A549 (cell line): ENCODE data around the gene DTX4. TPM values are rescaled to one million over a fixed set of nuclear protein-coding genes. Genes with fewer than 3 reads are reported as not detected.

ENCODE experiments used
- ATAC-seq, 2 experiments: fragments of 200-7000 bp in 1 of 2; fragments of >200 bp in 1 of 2; cut with Nextera tagmentation in 1 of 2; cut with Tn5 transposase in 1 of 2; 3 replicates each; pipeline versions ENCODE4 v1.8.0 to v1.9.1; 2018 to 2020; ENCODE audit warnings: mild to moderate bottlenecking in 1 of 2, moderate library complexity in 1 of 2
- CTCF ChIA-PET: fragments of 300-600 bp; sonication (Branson Sonifier 250); formaldehyde crosslinking; extraction: SDS; loops from one replicate; lab custom pipeline; 2021; ENCODE audit warnings: antibody characterized with exemption, inconsistent platforms; lab: Yijun Ruan, JAX
- POLR2A ChIA-PET: fragments of 350-600 bp; formaldehyde crosslinking; extraction: SDS; loops from one replicate; lab custom pipeline; 2021; ENCODE audit warnings: antibody characterized with exemption, inconsistent platforms; lab: Yijun Ruan, JAX
- DNase-seq, 2 experiments: peaks; one replicate each; pipeline versions ENCODE4 v3.0.0 to v3.0.0-alpha.2; 2011 to 2016; ENCODE audit warnings: low read depth in 1 of 2, low spot score in 1 of 2
- FAIRE-seq: peaks from 2 replicates; lab custom pipeline; 2011; peaks lifted over from hg19 to GRCh38; lab: Jason Lieb, UNC
- H3K27ac ChIP-seq, 2 experiments: fragments of >200 bp; sonication (Bioruptor Twin); formaldehyde crosslinking; 3 replicates each; pipeline ENCODE4 v1.5.1; 2016 to 2017
- H3K4me1 ChIP-seq: fragments of >200 bp; sonication (Bioruptor Twin); formaldehyde crosslinking; 3 replicates; pipeline ENCODE4 v1.6.1; 2016
- H3K4me2 ChIP-seq: fragments of >200 bp; sonication (Bioruptor Twin); formaldehyde crosslinking; 3 replicates; pipeline ENCODE4 v1.6.1; 2016
- H3K4me3 ChIP-seq: fragments of >200 bp; sonication (Bioruptor Twin); formaldehyde crosslinking; 3 replicates; pipeline ENCODE4 v1.5.1; 2016
- H3K9me3 ChIP-seq: fragments of >200 bp; sonication (Bioruptor Twin); formaldehyde crosslinking; 3 replicates; pipeline ENCODE4 v1.6.1; 2016
- CBX8 ChIP-seq: fragments of 200-600 bp; sonication (generic); IDR thresholded peaks from 2 replicates; pipeline ENCODE4 v1.6.1; 2016
- ESRRA ChIP-seq: fragments of 150-350 bp; IDR thresholded peaks from 2 replicates; pipeline ENCODE4 v1.6.1; 2014; ENCODE audit warnings: mild to moderate bottlenecking, low read length, borderline replicate concordance
- GATA3 ChIP-seq: IDR thresholded peaks from 2 replicates; pipeline ENCODE4 v1.6.1; 2012; ENCODE audit warnings: borderline replicate concordance
- HOXB13 ChIP-seq: fragments of 250-450 bp; sonication (Bioruptor Pico); IDR thresholded peaks from 2 replicates; pipeline ENCODE4 v1.5.0; 2020; ENCODE audit warnings: low read depth, mild to moderate bottlenecking, moderate library complexity
- HOXB5 ChIP-seq: fragments of 250-450 bp; sonication (Bioruptor Pico); IDR thresholded peaks from 2 replicates; pipeline ENCODE4 v1.5.0; 2020; ENCODE audit warnings: mild to moderate bottlenecking, moderate library complexity
- NR3C1 ChIP-seq: fragments of >200 bp; sonication (Bioruptor Twin); formaldehyde crosslinking; IDR thresholded peaks from 3 replicates; pipeline ENCODE4 v1.6.1; 2017
- RAD21 ChIP-seq, 2 experiments: fragments of >200 bp in 1 of 2; sonication (Bioruptor Twin) in 1 of 2; formaldehyde crosslinking in 1 of 2; IDR thresholded peaks in 1 of 2; conservative IDR thresholded peaks in 1 of 2; 2 replicates in 1 of 2; 3 replicates in 1 of 2; pipeline ENCODE4 v1.6.1; 2012 to 2018; ENCODE audit warnings: inconsistent platforms in 1 of 2
- RNF2 ChIP-seq: fragments of 200-600 bp; sonication (generic); IDR thresholded peaks from 2 replicates; pipeline ENCODE4 v1.6.1; 2016; ENCODE audit warnings: low read depth, mild to moderate bottlenecking, antibody characterized with exemption, moderate library complexity, borderline replicate concordance
- SMC3 ChIP-seq: fragments of >200 bp; sonication (Bioruptor Twin); formaldehyde crosslinking; IDR thresholded peaks from 3 replicates; pipeline ENCODE4 v1.6.1; 2018; ENCODE audit warnings: inconsistent platforms
- ZC3H11A ChIP-seq: fragments of 450-650 bp; IDR thresholded peaks from 2 replicates; pipeline ENCODE4 v1.6.1; 2014; ENCODE audit warnings: antibody characterized with exemption, mild to moderate bottlenecking
- ZFP36 ChIP-seq: fragments of 450-650 bp; IDR thresholded peaks from 2 replicates; pipeline ENCODE4 v1.6.1; 2014; ENCODE audit warnings: borderline replicate concordance; ENCODE audit not compliant: partially characterized antibody
- WGBS: methylation state at CpG from one replicate; pipeline ENCODE4 v1.1.6; 2017; ENCODE audit errors: missing lambda C conversion rate; 5-methylcytosine and 5-hydroxymethylcytosine counted together
- polyA plus RNA-seq, 4 experiments: library from polyadenylated mRNA; depleted of rRNA in 3 of 4; stranded (reverse); fragments of >200 nt; fragmentation: RNase III in 1 of 4; extraction: RNeasy Plus Mini Kit Qiagen cat#74134 plus additional on column Dnase treatment in 1 of 4; gene quantifications; 2 replicates in 3 of 4; 3 replicates in 1 of 4; pipeline ENCODE4 v1.2.3, GENCODE V29; 2011 to 2017
- TF ChIP-seq, protein P1 (sequence below): fragments of 200-600 bp; sonication (generic); IDR thresholded peaks from 2 replicates; pipeline ENCODE4 v1.6.1; 2016; ENCODE audit warnings: antibody characterized with exemption, mild to moderate bottlenecking, moderate library complexity
- TF ChIP-seq, protein P2 (sequence below): fragments of >200 bp; sonication (Bioruptor Twin); formaldehyde crosslinking; IDR thresholded peaks from 2 replicates; pipeline ENCODE4 v1.6.1; 2016
- TF ChIP-seq, protein P3 (sequence below): IDR thresholded peaks from 2 replicates; pipeline ENCODE4 v1.6.1; 2012; ENCODE audit warnings: low read depth, borderline replicate concordance
- TF ChIP-seq, protein P4 (sequence below): fragments of >200 bp; sonication (Bioruptor Twin); formaldehyde crosslinking; IDR thresholded peaks from 3 replicates; pipeline ENCODE4 v1.5.1; 2016
- TF ChIP-seq, protein P5 (sequence below): fragments of 450-650 bp; IDR thresholded peaks from 2 replicates; pipeline ENCODE4 v1.6.1; 2014; ENCODE audit warnings: antibody characterized with exemption

Gene DTX4
- polyA plus RNA-seq, 2 of the 4 experiments (the other 2 are of a cell fraction) = 0.97 to 3.1 TPM

DNA sequence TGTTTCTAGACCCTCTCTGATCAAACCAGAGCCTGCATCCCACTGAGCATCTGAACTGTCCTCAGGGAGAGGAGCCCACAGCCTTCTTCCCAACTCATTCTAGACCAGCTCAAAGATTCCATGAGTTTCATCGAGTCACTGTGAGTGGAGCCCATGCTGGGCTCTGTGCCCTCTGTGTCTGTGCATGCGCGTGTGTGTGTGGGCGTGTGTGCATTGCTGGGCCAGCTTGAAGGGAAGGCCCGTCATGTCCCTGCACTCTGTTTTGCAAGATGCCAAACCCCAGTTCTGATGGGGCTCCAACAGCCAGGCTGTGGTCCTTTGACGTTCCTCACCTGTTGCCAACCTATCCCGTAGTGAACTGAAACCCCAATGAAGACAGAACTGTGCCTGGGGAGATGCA lies 33.7 kb downstream of the DTX4 start:
- H3K9me3 ChIP-seq = no peaks in the 10 kb centered on the region
- FAIRE-seq (no peak), ATAC-seq (no peak), DNase-seq (no peak)
- TF ChIP-seq HOXB13 (CRISPR knock-in tag) (no peak), RNF2 (no peak), ZFP36 (no peak), HOXB5 (CRISPR knock-in tag) (no peak), NR3C1 (no peak), CBX8 (no peak), ESRRA (no peak)
- TF ChIP-seq, protein P1, sequence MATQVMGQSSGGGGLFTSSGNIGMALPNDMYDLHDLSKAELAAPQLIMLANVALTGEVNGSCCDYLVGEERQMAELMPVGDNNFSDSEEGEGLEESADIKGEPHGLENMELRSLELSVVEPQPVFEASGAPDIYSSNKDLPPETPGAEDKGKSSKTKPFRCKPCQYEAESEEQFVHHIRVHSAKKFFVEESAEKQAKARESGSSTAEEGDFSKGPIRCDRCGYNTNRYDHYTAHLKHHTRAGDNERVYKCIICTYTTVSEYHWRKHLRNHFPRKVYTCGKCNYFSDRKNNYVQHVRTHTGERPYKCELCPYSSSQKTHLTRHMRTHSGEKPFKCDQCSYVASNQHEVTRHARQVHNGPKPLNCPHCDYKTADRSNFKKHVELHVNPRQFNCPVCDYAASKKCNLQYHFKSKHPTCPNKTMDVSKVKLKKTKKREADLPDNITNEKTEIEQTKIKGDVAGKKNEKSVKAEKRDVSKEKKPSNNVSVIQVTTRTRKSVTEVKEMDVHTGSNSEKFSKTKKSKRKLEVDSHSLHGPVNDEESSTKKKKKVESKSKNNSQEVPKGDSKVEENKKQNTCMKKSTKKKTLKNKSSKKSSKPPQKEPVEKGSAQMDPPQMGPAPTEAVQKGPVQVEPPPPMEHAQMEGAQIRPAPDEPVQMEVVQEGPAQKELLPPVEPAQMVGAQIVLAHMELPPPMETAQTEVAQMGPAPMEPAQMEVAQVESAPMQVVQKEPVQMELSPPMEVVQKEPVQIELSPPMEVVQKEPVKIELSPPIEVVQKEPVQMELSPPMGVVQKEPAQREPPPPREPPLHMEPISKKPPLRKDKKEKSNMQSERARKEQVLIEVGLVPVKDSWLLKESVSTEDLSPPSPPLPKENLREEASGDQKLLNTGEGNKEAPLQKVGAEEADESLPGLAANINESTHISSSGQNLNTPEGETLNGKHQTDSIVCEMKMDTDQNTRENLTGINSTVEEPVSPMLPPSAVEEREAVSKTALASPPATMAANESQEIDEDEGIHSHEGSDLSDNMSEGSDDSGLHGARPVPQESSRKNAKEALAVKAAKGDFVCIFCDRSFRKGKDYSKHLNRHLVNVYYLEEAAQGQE = no peak
- TF ChIP-seq, protein P2, sequence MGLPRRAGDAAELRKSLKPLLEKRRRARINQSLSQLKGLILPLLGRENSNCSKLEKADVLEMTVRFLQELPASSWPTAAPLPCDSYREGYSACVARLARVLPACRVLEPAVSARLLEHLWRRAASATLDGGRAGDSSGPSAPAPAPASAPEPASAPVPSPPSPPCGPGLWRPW = no peak
- WGBS = 29% methylated on average over 3 of the region's 7 CpGs
- CTCF ChIA-PET = interaction anchor here (0.9 to 12.3 kb wide), 8 partner anchors 13 to 471 kb away, joined by 3 to 161 read pairs (median 8); partner anchors contain the start of gene DTX4
- H3K4me2 ChIP-seq = no peak overlapping the region
- no peak overlapping the region for H3K27ac ChIP-seq
- no peak overlapping the region for H3K4me3 ChIP-seq
- POLR2A ChIA-PET = no interaction called here
- H3K4me1 ChIP-seq = no peaks in the 10 kb centered on the region

DNA sequence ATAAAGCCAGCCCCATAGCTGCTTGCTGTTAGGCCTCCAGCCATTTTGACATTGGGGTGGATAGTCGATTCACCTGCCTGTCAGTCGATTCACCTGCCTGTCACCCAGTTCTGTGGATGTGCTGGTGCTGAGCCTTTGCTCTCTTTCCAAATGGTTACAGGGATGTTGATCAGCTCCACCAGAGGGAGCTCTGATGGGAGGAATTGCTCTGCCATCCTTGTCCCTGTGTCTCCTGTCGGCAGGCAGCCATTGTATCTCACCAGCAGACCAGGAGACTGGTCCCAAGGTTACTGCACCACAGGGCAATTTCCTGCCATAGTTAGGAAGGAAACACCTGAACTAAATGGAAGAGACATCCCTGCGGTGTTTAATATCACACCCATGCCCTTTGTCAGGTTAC lies 34.7 kb downstream of the DTX4 start:
- Histone ChIP-seq H3K27ac (no peak overlapping the region), H3K4me2 (no peak overlapping the region), H3K4me1 (no peaks in the 10 kb centered on the region), H3K9me3 (no peaks in the 10 kb centered on the region), H3K4me3 (no peak overlapping the region)
- ATAC-seq (peak; percentile 78 to 93), DNase-seq (peak; percentile 48 to 50), FAIRE-seq (no peak)
- ChIA-PET CTCF (interaction anchor here (1.0 to 12.3 kb wide), 7 partner anchors 14 to 470 kb away, joined by 4 to 161 read pairs (median 11); partner anchors contain the start of gene DTX4), POLR2A (no interaction called here)
- TF ChIP-seq SMC3 = 0 out of 3 replicates have a peak, but pooled peaks have one; percentile 28
- TF ChIP-seq RAD21 (conservative IDR thresholded peaks at IDR 0.05 in 1 of 2, IDR thresholded peaks at IDR 0.05 in 1 of 2) = peak in 1 of 2 experiments; percentile 37; a peak in 3 of 5 replicates
- TF ChIP-seq ZC3H11A = no peak
- TF ChIP-seq, protein P3, sequence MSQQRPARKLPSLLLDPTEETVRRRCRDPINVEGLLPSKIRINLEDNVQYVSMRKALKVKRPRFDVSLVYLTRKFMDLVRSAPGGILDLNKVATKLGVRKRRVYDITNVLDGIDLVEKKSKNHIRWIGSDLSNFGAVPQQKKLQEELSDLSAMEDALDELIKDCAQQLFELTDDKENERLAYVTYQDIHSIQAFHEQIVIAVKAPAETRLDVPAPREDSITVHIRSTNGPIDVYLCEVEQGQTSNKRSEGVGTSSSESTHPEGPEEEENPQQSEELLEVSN = no peak
- no peak for TF ChIP-seq GATA3
- TF ChIP-seq, protein P4, sequence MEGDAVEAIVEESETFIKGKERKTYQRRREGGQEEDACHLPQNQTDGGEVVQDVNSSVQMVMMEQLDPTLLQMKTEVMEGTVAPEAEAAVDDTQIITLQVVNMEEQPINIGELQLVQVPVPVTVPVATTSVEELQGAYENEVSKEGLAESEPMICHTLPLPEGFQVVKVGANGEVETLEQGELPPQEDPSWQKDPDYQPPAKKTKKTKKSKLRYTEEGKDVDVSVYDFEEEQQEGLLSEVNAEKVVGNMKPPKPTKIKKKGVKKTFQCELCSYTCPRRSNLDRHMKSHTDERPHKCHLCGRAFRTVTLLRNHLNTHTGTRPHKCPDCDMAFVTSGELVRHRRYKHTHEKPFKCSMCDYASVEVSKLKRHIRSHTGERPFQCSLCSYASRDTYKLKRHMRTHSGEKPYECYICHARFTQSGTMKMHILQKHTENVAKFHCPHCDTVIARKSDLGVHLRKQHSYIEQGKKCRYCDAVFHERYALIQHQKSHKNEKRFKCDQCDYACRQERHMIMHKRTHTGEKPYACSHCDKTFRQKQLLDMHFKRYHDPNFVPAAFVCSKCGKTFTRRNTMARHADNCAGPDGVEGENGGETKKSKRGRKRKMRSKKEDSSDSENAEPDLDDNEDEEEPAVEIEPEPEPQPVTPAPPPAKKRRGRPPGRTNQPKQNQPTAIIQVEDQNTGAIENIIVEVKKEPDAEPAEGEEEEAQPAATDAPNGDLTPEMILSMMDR = peak; percentile 37; the same call in 2 of the 3 replicates
- TF ChIP-seq, protein P5, sequence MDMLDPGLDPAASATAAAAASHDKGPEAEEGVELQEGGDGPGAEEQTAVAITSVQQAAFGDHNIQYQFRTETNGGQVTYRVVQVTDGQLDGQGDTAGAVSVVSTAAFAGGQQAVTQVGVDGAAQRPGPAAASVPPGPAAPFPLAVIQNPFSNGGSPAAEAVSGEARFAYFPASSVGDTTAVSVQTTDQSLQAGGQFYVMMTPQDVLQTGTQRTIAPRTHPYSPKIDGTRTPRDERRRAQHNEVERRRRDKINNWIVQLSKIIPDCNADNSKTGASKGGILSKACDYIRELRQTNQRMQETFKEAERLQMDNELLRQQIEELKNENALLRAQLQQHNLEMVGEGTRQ = no peak
- 37% methylated on average over 4 of the region's 4 CpGs for WGBS
